Breast epithelium (tissue), 3 donors: ENCODE measurements around the gene SLC25A33.

Experiments
- CTCF ChIP-seq, 3 donors: fragments of 450-650 bp; IDR thresholded peaks; one replicate each; pipeline ENCODE4 v1.5.1; 2016 to 2017; ENCODE audit warnings: antibody characterized with exemption in 3 of 3, mild to moderate bottlenecking in 3 of 3, moderate library complexity in 3 of 3
- POLR2A ChIP-seq: fragments of 450-650 bp; IDR thresholded peaks from one replicate; pipeline ENCODE4 v1.6.1; 2016; ENCODE audit warnings: antibody characterized with exemption, mild to moderate bottlenecking, moderate library complexity
- POLR2AphosphoS5 ChIP-seq, 3 donors: sonication (generic); formaldehyde crosslinking; IDR thresholded peaks; one replicate each; pipeline ENCODE4 v1.6.1; 2017; ENCODE audit warnings: antibody characterized with exemption in 3 of 3

- TF ChIP-seq CTCF (IDR thresholded peaks at IDR 0.05) (no peak), POLR2A (no peak), POLR2AphosphoS5 (IDR thresholded peaks at IDR 0.05) (no peak)
These were observed 91.3 kb downstream of the SLC25A33 start for GRCh38 chr1:9630331-9631111.
